ENCODE data around the gene ABHD17A.

DNA sequence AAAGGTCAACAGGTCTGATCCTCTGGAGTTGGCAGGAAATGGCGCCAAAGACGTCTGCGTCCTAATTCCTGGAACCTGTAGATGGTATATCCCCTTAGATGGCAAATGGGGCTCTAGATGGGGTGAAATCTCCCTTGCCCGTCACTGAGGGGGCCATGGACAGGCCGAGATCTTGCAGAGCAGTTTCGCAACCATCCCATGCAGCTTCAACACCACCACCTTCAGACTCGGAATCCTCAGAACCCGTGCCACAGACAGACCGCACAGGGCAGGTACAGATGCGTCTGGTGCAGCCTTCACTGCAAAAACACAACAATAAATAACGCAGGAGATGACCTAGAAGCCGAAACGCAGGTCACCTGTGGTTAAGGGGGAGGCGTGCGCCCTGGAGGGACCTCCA is 54.7 kb downstream of the ABHD17A start:
- TF ChIP-seq SUZ12 (IDR thresholded peaks at IDR 0.05; ENCODE audit: extremely low read depth, insufficient read depth, insufficient read length) = no peak
- no peak for TF ChIP-seq ZNF274 (IDR thresholded peaks at IDR 0.05; ENCODE audit: low read depth, low read length)
